ENCODE measurements around the gene NR1I2. TPM values are rescaled to one million over a fixed set of nuclear protein-coding genes. Genes with fewer than 3 reads are reported as not detected.

NR1I2 gene
- polyA plus RNA-seq, 3 donors: 0.07 TPM; not detected in 2

GRCh38 chr3:119831941-119832371 is 50.1 kb downstream of the NR1I2 start:
- H3K27ac ChIP-seq (ENCODE audit: low read depth in 1 of 2, low read length in 2 of 2): no peak overlapping the region
- Mint-ChIP-seq H3K9me3 (no peaks in the 10 kb centered on the region), H3K4me3 (no peak overlapping the region), H3K4me1 (peaks cover 14% of the 10 kb centered on the region), H3K27ac (no peak overlapping the region), H3K36me3 (peaks cover 26 to 30% of the 10 kb centered on the region in 2 donors), H3K27me3 (ENCODE audit: low read depth in 3 of 3) (no peaks in the 10 kb centered on the region)
- H3K4me3 ChIP-seq (replicated peaks in 1 of 3; ENCODE audit: low read depth in 2 of 3, low read length in 3 of 3): no peak overlapping the region
- peaks cover 3 to 14% of the 10 kb centered on the region in 2 donors for H3K36me3 ChIP-seq (replicated peaks in 1 of 2; ENCODE audit: control insufficient read depth in 1 of 2, insufficient read depth in 2 of 2, low read length in 2 of 2)
- H3K27me3 ChIP-seq (ENCODE audit: control insufficient read depth in 2 of 2, insufficient read depth in 2 of 2, low read length in 2 of 2): no peaks in the 10 kb centered on the region
- no peak for TF ChIP-seq CTCF (IDR thresholded peaks at IDR 0.05)
- intact Hi-C loops (cut with micrococcal nuclease): no loop called here
- no peak overlapping the region for H3K9ac ChIP-seq (ENCODE audit: insufficient read depth, low read length, poor library complexity, severe bottlenecking)
- DNase-seq: no peak
- no peak overlapping the region for H2AFZ ChIP-seq (ENCODE audit: insufficient read depth, low read depth, low read length, poor library complexity, severe bottlenecking)
- no peaks in the 10 kb centered on the region for H3K79me2 ChIP-seq (ENCODE audit: insufficient read depth, low read length)
- H3K9me3 ChIP-seq (replicated peaks in 1 of 2; ENCODE audit: control insufficient read depth in 1 of 2, insufficient read depth in 1 of 2, low read length in 2 of 2): no peaks in the 10 kb centered on the region
- H3K4me2 ChIP-seq (replicated peaks; ENCODE audit: extremely low read depth, low read length, poor library complexity, severe bottlenecking): no peak overlapping the region
- 80% methylated on average over 1 of the region's 1 CpG for WGBS (ENCODE audit: insufficient coverage)
- H4K20me1 ChIP-seq (ENCODE audit: insufficient read depth, low read length): peaks cover 50% of the 10 kb centered on the region
- no peaks in the 10 kb centered on the region for H3K4me1 ChIP-seq (ENCODE audit: control insufficient read depth in 1 of 2, insufficient read depth in 2 of 2, low read length in 2 of 2)

- H3K9ac ChIP-seq (ENCODE audit: insufficient read depth, low read length, poor library complexity, severe bottlenecking): no peak overlapping the region
- Mint-ChIP-seq H3K9me3 (no peaks in the 10 kb centered on the region), H3K27ac (peak overlapping the region in 2 of 7 donors; percentile 58 to 69), H3K27me3 (ENCODE audit: low read depth in 3 of 3) (peaks cover 0 to 1% (median 0%) of the 10 kb centered on the region in 3 donors), H3K4me1 (peaks cover 14% of the 10 kb centered on the region), H3K4me3 (no peak overlapping the region), H3K36me3 (peaks cover 25 to 26% of the 10 kb centered on the region in 2 donors)
- peak overlapping the region in 1 of 2 donors; percentile 30 for H3K27ac ChIP-seq (ENCODE audit: low read depth in 1 of 2, low read length in 2 of 2)
- no peaks in the 10 kb centered on the region for H3K27me3 ChIP-seq (ENCODE audit: control insufficient read depth in 2 of 2, insufficient read depth in 2 of 2, low read length in 2 of 2)
- intact Hi-C loops (cut with micrococcal nuclease): no loop called here
- H3K9me3 ChIP-seq (replicated peaks in 1 of 2; ENCODE audit: control insufficient read depth in 1 of 2, insufficient read depth in 1 of 2, low read length in 2 of 2): no peaks in the 10 kb centered on the region
- H3K79me2 ChIP-seq (ENCODE audit: insufficient read depth, low read length): no peaks in the 10 kb centered on the region
- H3K4me1 ChIP-seq (ENCODE audit: control insufficient read depth in 1 of 2, insufficient read depth in 2 of 2, low read length in 2 of 2): no peaks in the 10 kb centered on the region
- TF ChIP-seq CTCF (IDR thresholded peaks at IDR 0.05): no peak
- H4K20me1 ChIP-seq (ENCODE audit: insufficient read depth, low read length): peaks cover 32% of the 10 kb centered on the region
- H2AFZ ChIP-seq (ENCODE audit: insufficient read depth, low read depth, low read length, poor library complexity, severe bottlenecking): no peak overlapping the region
- no peak overlapping the region for H3K4me2 ChIP-seq (replicated peaks; ENCODE audit: extremely low read depth, low read length, poor library complexity, severe bottlenecking)
- DNase-seq: no peak
- H3K4me3 ChIP-seq (replicated peaks in 1 of 3; ENCODE audit: low read depth in 2 of 3, low read length in 3 of 3): no peak overlapping the region
- H3K36me3 ChIP-seq (replicated peaks in 1 of 2; ENCODE audit: control insufficient read depth in 1 of 2, insufficient read depth in 2 of 2, low read length in 2 of 2): peaks cover 10 to 30% of the 10 kb centered on the region in 2 donors
- no CpG with 5 or more reads among the region's 2 CpGs for WGBS (ENCODE audit: insufficient coverage)
These were observed 53.0 kb downstream of the NR1I2 start for GRCh38 chr3:119834754-119835370.
